Neuronal stem cell (in vitro differentiated cells): Measurements from ENCODE around the gene CASP8AP2. TPM values are rescaled to one million over a fixed set of nuclear protein-coding genes. Genes with fewer than 3 reads are reported as not detected.
A peak's percentile ranks its signal among the peaks of the same experiment; 100 is the strongest.

Experiments
- DNase-seq: peaks from one replicate; pipeline ENCODE4 v3.0.0-alpha.2; 2013; ENCODE audit warnings: low spot score
- H2AFZ ChIP-seq: one replicate; pipeline ENCODE4 v1.6.1; 2013; ENCODE audit warnings: mild to moderate bottlenecking, low read length, inconsistent platforms
- H2AK5ac ChIP-seq: 2 replicates; pipeline ENCODE4 v1.6.1; 2013; ENCODE audit warnings: low read depth, mild to moderate bottlenecking, inconsistent platforms, low read length, moderate library complexity, mixed read lengths
- H2BK120ac ChIP-seq: 2 replicates; pipeline ENCODE4 v1.6.1; 2013; ENCODE audit warnings: low read depth, mild to moderate bottlenecking, inconsistent platforms, low read length, moderate library complexity, mixed read lengths
- H2BK12ac ChIP-seq: one replicate; pipeline ENCODE4 v1.6.1; 2013; ENCODE audit warnings: low read length, inconsistent platforms
- H2BK15ac ChIP-seq: 2 replicates; pipeline ENCODE4 v1.6.1; 2013; ENCODE audit warnings: mild to moderate bottlenecking, low read length, inconsistent platforms, mixed read lengths
- H2BK5ac ChIP-seq: one replicate; pipeline ENCODE4 v1.6.1; 2013; ENCODE audit warnings: inconsistent platforms, mild to moderate bottlenecking, low read length, moderate library complexity
- H3K14ac ChIP-seq: one replicate; pipeline ENCODE4 v1.6.1; 2013; ENCODE audit warnings: low read length, inconsistent platforms
- H3K18ac ChIP-seq: 2 replicates; pipeline ENCODE4 v1.6.1; 2013; ENCODE audit warnings: low read length, inconsistent platforms
- H3K23ac ChIP-seq: 2 replicates; pipeline ENCODE4 v1.6.1; 2013; ENCODE audit warnings: low read depth, mild to moderate bottlenecking, mixed read lengths, low read length, inconsistent platforms; ENCODE audit not compliant: poor library complexity
- H3K27ac ChIP-seq: replicated peaks from 3 replicates; pipeline ENCODE4 v1.5.1; 2013; ENCODE audit warnings: low read length, inconsistent platforms
- H3K27me3 ChIP-seq, 3 experiments: 2 replicates each; pipeline ENCODE4 v1.6.1; 2013; ENCODE audit warnings: low read length in 3 of 3, mild to moderate bottlenecking in 2 of 3, inconsistent platforms in 1 of 3, low read depth in 1 of 3, mixed read lengths in 1 of 3, moderate library complexity in 1 of 3; ENCODE audit not compliant: control insufficient read depth in 3 of 3, insufficient read depth in 3 of 3
- H3K36me3 ChIP-seq, 2 donors: replicated peaks in 1 of 2; 2 replicates each; pipeline ENCODE4 v1.6.1; 2013; ENCODE audit warnings: low read length in 2 of 2; ENCODE audit not compliant: control insufficient read depth in 2 of 2, insufficient read depth in 2 of 2
- H3K4ac ChIP-seq: 2 replicates; pipeline ENCODE4 v1.6.1; 2013; ENCODE audit warnings: inconsistent platforms, mild to moderate bottlenecking, low read length, moderate library complexity
- H3K4me1 ChIP-seq, 2 donors: 1 replicate in 1 of 2; 2 replicates in 1 of 2; pipeline ENCODE4 v1.6.1; 2013; ENCODE audit warnings: low read length in 2 of 2, low read depth in 1 of 2; ENCODE audit not compliant: control insufficient read depth in 2 of 2, insufficient read depth in 1 of 2
- H3K4me2 ChIP-seq: one replicate; pipeline ENCODE4 v1.6.1; 2013; ENCODE audit warnings: mild to moderate bottlenecking, low read length, inconsistent platforms; ENCODE audit not compliant: insufficient read depth, poor library complexity, severe bottlenecking
- H3K4me3 ChIP-seq, 2 donors: 2 replicates each; pipeline ENCODE4 v1.5.1; 2013; ENCODE audit warnings: low read length in 2 of 2, mild to moderate bottlenecking in 2 of 2, inconsistent platforms in 1 of 2, moderate library complexity in 1 of 2
- H3K79me1 ChIP-seq: one replicate; pipeline ENCODE4 v1.6.1; 2013; ENCODE audit warnings: low read depth, mild to moderate bottlenecking, inconsistent platforms, low read length, moderate library complexity
- H3K9ac ChIP-seq: one replicate; pipeline ENCODE4 v1.6.1; 2013; ENCODE audit warnings: mild to moderate bottlenecking, low read depth, low read length, inconsistent platforms; ENCODE audit not compliant: poor library complexity
- H3K9me3 ChIP-seq, 2 donors: replicated peaks in 1 of 2; 2 replicates each; pipeline versions ENCODE3 to v1.6.1; 2013; ENCODE audit warnings: low read length in 2 of 2, mild to moderate bottlenecking in 2 of 2, inconsistent platforms in 1 of 2, low read depth in 1 of 2, mixed read lengths in 1 of 2, moderate library complexity in 1 of 2; ENCODE audit not compliant: control insufficient read depth in 2 of 2, insufficient read depth in 1 of 2
- H4K8ac ChIP-seq: one replicate; pipeline ENCODE4 v1.6.1; 2013; ENCODE audit warnings: low read depth, mild to moderate bottlenecking, inconsistent platforms, low read length, moderate library complexity
- H4K91ac ChIP-seq: one replicate; pipeline ENCODE4 v1.6.1; 2013; ENCODE audit warnings: low read length, low read depth, mild to moderate bottlenecking, inconsistent platforms; ENCODE audit not compliant: poor library complexity
- WGBS, 2 donors: extraction: QIAGEN DNeasy Blood & Tissue Kit; methylation state at CpG; one replicate each; pipeline ENCODE4 v1.1.7; 2013; ENCODE audit warnings: missing lambda C conversion rate in 2 of 2, mixed read lengths in 1 of 2; ENCODE audit not compliant: insufficient read length in 2 of 2, insufficient replicate concordance in 1 of 2; ENCODE audit errors: extremely low coverage in 2 of 2; 5-methylcytosine and 5-hydroxymethylcytosine counted together
- small RNA-seq: library from polyadenylated mRNA; stranded (forward); fragments of <200 nt; extraction: miRNeasy Mini kit (QIAGEN cat#:217004); gene quantifications from one replicate; pipeline ENCODE3, GENCODE V24; 2013; ENCODE audit not compliant: insufficient read depth

Gene CASP8AP2

GRCh38 chr6:89917801-89918366, 88.2 kb downstream of the CASP8AP2 start:
- Histone ChIP-seq H3K4me2 (no peak overlapping the region), H2BK12ac (no peak overlapping the region), H3K36me3 (no peaks in the 10 kb centered on the region), H2AK5ac (peak overlapping the region; percentile 94), H3K27ac (no peak overlapping the region), H3K9ac (no peak overlapping the region), H2AFZ (peak overlapping the region; percentile 57), H3K27me3 (no peaks in the 10 kb centered on the region), H2BK120ac (peak overlapping the region; percentile 64), H3K79me1 (peaks cover 2% of the 10 kb centered on the region), H4K8ac (peak overlapping the region; percentile 76), H3K23ac (no peak overlapping the region), H2BK5ac (no peak overlapping the region), H3K4me1 (no peaks in the 10 kb centered on the region), H3K9me3 (peaks cover 6 to 16% of the 10 kb centered on the region in 2 donors), H3K4me3 (no peak overlapping the region), H3K4ac (no peak overlapping the region), H2BK15ac (peak overlapping the region; percentile 87), H3K14ac (no peak overlapping the region), H3K18ac (peak overlapping the region; percentile 74), H4K91ac (peak overlapping the region; percentile 86)
- no peak for DNase-seq
- WGBS, 2 donors: no CpG with 5 or more reads among the region's 3 CpGs

Small RNA genes lying within 50 kb of the gene (small RNA-seq; reads per million reads assigned to genes)
- gene DNAJC19P6 (not detected), gene RF00019 (not detected)
